ENCODE data around the gene GLI3. TPM values are rescaled to one million over a fixed set of nuclear protein-coding genes. Genes with fewer than 3 reads are reported as not detected.

GLI3 gene
- polyA plus RNA-seq, 4 donors, result 13.3 to 17.0 (median 14.2) TPM

DNA sequence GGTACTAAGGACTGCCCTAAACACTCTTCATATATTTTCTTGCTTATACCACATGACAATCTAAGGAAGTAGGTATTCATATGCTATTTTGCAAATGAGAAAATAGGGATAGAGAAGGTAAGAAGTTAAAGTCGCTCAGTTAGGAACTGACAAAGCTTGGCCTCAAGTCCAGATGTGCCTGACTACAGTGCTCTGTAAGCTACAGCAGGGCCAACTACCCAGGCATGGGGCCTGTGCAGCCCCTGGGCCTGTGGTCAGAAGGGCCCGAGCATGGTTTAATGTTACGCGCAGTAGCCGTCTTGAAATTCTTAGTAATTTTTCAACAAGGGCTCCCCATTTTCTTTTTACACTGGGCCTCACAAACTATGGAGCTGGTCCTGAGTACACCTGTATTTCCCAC, 146.2 kb downstream of the GLI3 start:
- no peak for DNase-seq (ENCODE audit: low read depth in 4 of 4, low spot score in 2 of 4)

DNA sequence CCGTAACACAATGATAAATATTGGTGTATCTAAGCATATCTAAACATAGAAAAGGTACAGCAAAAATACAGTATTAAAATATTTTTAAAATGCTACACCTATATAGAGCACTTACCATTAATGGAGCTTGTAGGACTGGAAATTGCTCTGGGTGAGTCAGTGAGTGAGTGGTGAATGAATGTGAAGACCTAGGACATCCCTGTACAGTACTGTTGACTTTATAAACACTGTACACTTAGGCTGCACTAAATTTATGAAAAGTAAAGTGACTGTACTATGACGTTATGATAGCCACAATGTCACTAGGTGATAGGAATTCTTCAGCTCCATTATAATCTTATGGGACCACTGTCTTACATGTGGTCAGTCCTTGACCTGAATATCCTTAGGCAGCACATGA, 147.0 kb downstream of the GLI3 start:
- no peak for DNase-seq (ENCODE audit: low read depth in 4 of 4, low spot score in 2 of 4)

DNA sequence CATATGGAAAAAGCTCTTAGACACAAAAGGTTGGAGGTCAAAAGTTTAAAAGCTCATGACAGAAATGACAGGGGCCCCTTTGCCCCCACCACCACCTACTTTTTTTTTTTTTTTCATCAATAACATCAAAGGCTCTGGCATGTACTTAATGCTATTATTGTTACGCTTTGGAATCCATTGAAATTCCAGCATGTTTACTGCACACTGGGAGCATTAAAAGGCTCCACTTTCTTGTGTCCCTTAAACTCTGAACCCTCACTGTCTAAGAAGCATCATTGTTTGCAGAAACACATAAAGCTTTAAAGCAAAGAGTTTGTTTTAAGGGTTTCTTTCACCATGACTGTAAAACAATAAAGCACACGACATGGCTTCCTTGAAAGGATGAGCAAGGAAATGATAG, 149.4 kb downstream of the GLI3 start:
- DNase-seq (ENCODE audit: low read depth in 4 of 4, low spot score in 2 of 4), result no peak

DNA sequence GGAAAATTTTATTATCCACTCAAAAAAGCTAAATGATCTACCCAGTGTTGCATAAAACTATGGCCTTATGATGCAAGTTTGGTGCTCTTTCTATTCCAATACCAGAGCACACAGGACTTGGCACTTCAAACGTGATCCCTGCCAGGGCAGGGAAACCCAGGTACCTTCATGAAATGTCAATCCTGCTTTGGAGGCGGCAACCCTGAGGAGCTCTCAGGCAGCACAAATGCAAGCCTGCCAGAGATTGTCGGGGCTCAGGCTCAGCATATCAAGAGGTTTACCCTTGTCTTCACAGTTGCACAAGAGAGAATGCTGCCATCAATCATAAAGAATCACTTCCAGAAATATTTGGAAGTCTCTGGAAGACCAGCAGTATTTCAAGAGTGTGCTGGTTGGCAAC, 151.5 kb downstream of the GLI3 start:
- DNase-seq (ENCODE audit: low read depth in 4 of 4, low spot score in 2 of 4), result no peak

DNA sequence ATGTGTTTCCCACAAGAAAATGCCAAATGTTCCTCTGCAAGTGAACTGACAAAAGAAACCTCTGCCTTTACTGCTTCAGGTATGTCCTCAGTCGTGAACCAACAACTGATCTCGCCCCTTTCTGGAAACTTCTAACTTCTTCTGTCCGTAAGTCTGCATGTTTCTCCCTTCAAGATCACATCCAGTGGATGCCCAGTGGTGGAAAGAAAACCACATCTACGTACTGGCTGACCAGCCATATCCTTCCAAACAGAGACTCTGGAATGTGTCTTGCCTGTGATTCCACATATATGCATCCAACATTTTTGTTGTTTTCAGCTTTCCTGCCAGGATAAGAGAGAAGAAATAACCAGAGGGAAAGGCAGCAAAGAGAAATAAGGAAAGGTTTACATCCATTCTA, 152.7 kb downstream of the GLI3 start:
- no peak for DNase-seq (ENCODE audit: low read depth in 4 of 4, low spot score in 2 of 4)

DNA sequence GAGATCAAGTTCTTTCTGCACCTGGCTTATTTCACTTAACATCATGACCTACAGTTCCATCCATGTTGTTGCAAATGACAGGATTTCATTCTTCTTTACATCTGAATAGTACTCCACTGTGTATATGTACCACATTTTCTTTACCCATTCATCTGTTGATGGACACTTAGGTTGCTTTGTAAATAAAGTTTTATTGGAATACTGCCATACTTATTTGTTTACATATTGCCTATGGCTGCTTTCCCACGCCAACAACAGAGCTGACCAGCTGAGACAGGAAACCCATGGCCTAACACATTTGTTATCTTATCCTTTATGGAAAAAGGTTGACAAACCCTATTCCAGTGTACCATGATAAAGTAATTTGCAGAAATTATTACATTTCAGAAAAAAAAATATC, 153.7 kb downstream of the GLI3 start:
- DNase-seq (ENCODE audit: low read depth in 4 of 4, low spot score in 2 of 4), result no peak

DNA sequence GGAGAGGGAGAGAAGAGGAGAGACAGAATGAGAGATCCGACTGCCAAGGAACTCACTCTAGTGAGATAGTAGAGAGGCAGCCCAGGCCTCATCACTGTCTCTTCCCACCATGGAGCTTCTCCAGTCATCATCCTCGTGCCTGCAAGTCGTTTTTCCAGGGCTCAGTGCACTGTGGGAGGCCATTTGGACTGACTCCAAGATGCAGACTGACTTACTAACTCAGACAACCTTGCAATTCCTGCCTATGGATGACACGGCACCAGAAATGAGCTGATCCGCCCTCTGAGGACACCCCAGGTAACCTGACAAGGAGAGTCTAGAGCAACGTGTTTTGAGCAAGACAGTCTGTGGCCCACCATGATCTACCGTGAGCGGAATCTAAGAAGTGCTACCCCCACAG, 154.9 kb downstream of the GLI3 start:
- no peak for DNase-seq (ENCODE audit: low read depth in 4 of 4, low spot score in 2 of 4)

DNA sequence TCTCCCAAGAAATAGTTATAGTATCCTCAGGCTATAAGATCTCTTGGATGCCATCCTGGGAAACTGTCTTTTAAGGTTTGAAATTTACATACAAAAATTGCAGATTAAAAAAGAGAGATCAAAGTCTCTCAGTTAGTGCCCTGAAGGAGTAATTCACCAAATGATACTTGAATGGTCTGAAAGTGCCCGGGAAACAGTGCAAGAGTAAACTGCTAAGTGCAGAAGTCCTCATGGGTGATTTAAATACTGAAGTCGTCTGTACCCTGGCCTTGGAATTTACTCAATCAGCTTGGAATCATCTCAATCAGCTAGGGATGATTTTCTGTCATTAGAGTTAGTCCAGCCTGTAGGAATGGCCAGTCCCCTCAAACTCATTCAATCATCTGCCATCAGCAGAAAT, 155.3 kb downstream of the GLI3 start:
- no peak for DNase-seq (ENCODE audit: low read depth in 4 of 4, low spot score in 2 of 4)

DNA sequence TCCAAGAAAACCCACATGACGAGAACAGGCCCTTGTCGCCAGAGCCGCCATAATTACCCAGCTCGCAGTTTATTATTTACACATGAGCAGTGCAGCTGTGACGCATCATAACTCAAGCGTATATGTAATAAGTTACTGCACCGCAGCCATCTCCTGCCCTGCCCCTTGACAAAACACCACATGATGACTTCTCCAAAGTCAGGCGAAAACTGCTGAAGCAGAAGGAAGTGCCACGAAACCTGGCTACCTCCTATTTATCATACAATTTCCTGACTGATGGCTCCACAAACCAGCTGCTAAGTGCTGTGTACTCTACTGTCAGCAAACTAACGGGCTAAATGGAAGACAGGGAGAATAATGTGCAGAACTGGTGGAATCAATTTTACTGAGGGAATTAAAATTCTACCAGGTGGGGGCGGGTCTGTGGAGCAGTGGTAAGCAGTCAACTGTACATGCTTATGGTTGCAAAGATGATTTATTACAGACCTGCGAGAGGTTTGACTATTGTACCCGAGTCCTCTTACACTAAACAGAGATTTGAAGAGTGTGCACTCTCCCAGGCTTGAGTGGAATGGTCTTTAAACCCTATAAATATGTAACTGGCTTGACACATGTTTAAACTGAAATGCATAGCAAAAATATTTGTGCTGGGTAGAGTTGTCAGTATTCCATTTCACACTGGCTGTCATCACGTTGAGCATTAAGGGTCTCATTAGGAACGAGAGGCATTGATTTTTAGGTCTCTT, 156.0 kb downstream of the GLI3 start:
- no peak for DNase-seq (ENCODE audit: low read depth in 4 of 4, low spot score in 2 of 4)

DNA sequence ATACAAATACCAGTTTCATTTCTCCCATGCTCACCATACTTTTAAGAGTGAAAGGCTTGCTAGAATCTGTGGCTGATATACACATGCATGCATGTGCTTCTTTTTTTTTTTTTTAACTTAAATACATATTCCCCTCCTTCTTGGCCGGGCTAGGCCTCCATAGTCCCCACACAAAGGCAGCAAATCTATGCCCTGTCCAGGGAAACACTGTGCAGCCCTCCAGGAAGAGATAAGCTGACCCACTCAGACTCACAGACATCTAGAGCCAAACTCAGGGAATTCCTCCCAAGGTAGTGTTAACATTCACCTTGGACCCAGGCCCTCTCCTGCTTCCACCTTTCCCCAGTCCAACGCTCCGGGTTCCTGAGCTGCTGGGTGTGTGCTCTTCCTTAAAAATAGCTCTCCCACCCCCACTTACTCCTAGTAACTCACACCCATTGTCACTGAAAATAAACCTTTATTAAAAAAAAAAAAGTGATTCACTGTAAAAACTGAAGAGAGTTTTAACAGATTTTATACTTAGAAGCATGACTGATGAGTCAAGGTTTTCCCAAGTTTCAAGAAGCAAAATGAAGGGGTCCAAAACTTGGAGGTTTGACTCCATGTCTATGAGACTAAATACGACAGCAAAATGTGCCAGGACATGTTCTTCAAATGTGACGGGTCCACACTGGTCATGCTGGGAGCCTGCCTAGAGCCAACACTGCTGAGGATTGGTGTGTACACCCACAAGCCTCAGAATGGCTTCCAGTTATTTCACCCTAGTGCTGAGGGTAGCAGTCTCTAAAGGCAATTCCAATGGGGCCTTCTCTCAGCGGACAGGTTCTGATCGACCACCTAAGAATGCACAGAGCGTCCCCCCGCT, 159.5 kb downstream of the GLI3 start:
- DNase-seq (ENCODE audit: low read depth in 4 of 4, low spot score in 2 of 4), result no peak

DNA sequence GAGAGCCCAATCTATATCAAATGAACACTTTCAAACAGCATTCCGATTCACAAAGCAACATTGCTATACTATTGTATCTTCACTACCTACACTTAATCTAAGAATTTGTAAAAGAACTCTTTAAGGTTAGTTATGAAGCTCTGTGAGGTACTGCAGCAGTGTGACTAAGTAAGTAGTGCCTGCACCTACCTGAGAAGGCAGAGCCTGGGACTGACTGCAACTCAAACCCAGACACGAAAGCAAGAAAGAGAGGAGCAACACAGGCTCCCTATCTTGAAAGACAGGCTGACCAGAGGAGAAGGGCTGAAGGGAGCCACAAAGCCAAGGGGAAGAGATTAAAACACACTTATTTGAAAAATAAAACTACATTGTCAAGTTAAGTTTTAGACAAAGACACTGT, 160.1 kb downstream of the GLI3 start:
- DNase-seq (ENCODE audit: low read depth in 4 of 4, low spot score in 2 of 4), result no peak

DNA sequence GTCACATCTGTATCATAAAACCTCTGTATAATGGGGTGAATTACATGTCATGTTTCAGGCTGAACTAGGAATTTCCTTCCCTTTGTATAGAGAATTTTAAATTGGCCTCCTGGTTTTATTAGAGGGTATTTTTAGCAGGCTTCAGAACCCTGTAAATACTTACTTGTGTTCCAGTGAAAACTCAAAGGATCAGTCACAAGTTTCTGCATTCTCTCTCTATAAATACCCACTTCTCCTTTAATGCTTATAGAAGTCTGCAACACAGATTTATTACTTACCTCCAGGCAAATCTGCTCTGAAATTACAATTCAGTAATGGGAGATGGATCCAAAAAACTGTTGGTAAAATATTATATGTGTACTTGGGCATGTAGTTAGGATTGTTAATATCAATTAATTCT, 161.6 kb downstream of the GLI3 start:
- DNase-seq (ENCODE audit: low read depth in 4 of 4, low spot score in 2 of 4), result no peak

DNA sequence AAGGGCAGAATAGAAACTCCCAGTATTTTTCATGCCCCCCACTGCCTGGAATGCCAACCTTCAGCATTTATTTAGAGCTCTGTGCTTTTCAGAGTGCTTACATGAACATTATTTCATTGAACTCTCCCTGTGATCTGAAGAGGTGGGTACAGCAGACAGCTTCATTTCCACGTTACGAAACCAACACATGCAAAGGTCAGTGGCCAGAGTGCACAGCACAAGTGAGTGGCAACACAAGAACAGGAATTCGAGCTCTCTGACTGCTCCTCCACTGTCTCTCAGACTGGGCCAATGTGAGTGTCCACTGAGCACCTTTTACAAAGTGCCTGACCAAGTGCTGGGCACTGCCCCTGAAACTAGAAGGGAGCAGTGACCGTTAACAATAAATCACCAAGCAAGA, 162.9 kb downstream of the GLI3 start:
- no peak for DNase-seq (ENCODE audit: low read depth in 4 of 4, low spot score in 2 of 4)

DNA sequence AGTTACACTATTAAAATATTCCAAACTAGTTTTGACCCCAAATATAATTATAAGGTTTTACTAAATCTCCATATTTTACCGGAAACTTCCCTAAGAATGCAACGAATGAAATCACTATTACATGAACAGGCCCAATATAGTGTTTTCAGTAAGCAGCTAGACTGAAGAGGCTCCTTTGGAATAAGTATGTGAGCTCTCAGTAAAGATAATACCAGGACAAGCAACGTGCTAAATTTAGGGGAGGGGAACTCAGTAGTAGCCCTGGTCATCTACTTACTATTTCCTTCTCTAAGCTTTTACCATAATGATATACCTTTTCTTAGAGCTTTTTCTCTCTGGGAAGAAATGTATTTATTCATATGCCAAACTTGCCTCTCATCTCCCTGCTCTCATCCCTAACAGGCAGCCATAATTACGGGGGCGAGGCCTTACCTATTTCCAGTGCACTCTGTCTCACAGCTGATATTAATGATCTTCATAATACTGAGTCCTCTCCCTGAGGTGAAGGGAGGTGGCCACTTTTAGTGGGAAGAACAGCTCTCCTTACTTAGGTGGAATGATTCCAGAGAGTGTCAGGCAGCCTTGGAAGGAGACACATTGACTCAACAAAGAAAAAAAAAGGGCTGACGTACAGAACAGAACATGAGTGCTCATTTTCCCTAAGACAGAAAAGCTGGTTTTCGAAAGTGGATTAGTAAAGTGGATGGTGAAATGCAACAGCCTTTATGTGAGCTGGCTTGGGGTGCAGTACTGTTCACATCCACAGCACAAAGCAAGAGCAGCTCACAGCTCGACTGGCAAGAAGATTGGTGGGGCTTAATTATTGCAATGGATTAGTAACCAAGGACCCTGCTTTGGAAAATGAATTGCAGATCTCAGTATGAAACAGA, 165.4 kb downstream of the GLI3 start:
- no peak for DNase-seq (ENCODE audit: low read depth in 4 of 4, low spot score in 2 of 4)

DNA sequence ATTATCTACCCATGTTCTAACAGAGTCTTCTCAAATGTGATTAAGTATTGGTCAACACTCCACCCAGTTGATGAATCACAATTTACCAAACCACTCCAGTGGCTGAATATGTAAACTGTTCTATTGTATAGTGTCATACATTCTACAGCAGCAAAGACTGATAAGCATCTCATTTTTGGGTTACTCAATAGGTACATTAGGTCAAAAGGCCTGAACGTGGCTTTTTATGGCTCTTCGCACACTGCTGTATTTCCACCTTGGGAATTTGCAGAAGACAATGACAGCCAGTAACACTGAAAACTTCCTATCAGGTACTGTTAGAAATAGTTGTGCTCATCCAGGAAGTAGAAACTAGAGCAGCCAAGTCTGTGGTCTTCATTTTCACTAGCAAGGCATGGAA, 166.9 kb downstream of the GLI3 start:
- no peak for DNase-seq (ENCODE audit: low read depth in 4 of 4, low spot score in 2 of 4)

DNA sequence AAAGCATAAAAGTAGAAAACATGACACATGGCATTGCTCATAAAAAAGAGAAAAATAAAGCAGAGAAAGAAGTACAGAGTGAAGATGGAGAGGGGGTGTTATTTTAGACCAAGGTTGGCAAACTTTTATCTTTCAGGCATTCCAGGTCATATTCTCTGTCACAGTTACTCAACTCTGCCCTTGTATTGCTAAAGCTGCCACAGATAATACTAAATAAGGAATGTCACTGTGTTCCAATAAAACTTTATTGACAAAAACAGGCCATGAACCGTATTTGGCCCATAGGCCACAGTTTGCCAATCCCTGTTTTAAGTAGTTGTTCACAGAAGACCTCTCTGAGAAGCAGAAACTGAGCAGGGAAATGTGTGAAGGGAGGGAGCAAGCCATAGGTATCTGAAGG, 167.4 kb downstream of the GLI3 start:
- DNase-seq (ENCODE audit: low read depth in 4 of 4, low spot score in 2 of 4), result no peak

DNA sequence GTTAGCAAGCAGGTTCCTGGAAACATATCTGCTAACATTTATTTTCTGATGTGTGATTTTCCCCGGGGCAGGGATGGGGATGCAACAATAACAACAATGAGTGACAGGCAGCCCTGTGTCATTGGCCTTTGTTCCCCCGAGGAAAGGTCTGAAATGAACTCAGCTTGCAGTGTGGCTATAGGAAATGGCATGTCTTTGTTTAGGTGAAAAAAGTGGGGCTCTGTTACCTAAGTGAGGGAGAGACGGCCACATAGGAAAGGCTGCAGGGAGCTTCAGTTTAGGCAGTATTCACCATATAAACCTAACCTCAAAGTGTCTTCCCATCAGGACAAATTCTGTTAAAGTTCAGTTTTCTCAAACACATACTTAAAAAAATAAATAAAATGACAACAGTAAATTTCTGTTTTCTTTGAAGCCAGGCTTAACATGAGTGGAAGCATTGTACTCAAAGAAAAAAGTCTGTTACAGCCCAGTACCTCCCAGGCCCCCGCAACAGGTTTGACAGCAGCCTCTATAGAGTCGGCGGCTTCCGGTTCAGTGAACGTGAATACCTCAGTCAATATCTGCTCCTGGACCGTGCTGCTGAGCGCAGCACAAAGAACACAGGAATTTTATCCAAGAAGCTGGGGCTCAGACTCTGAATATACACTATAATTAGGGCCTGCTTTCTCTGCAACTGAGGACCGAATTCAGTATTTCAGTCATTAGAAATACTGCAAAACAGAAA, 168.3 kb downstream of the GLI3 start:
- no peak for DNase-seq (ENCODE audit: low read depth in 4 of 4, low spot score in 2 of 4)

DNA sequence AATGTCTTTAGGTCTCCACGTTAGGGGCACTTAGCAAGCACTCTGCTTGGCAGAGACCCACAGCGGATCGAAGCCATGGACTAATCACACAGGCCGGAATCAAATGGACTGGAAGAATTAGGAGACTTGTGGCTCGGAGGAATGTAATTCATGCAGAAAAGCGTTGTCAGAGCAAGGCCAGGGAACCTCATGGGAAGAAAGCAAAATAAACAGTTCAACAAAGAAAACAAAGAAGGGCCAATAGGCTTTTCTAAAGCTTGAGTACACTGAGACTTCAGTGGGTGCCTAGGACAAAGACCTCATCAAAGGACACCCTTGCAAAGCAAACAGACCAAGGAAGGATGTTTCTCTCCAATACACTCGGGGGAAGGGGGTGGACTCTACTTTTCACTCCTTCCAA, 171.1 kb downstream of the GLI3 start:
- DNase-seq (ENCODE audit: low read depth in 4 of 4, low spot score in 2 of 4), result no peak

DNA sequence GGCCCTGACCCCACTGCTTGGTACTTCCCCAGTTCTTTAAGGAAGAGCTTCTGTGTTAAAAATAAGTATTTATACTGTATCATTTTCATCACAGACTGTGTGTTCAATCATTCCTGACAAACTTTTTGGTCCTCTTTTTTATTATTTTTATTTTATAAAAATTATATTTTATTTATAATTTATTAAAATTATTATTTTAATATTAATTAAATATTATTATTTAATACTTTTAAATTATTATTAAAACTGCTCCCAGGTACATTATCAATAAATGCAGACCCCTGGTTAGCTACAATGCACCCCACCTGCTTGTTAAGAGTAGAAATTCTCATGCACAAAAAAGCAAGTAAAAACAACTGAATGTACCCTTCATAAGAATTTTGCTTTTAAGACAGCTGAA, 172.0 kb downstream of the GLI3 start:
- no peak for DNase-seq (ENCODE audit: low read depth in 4 of 4, low spot score in 2 of 4)

DNA sequence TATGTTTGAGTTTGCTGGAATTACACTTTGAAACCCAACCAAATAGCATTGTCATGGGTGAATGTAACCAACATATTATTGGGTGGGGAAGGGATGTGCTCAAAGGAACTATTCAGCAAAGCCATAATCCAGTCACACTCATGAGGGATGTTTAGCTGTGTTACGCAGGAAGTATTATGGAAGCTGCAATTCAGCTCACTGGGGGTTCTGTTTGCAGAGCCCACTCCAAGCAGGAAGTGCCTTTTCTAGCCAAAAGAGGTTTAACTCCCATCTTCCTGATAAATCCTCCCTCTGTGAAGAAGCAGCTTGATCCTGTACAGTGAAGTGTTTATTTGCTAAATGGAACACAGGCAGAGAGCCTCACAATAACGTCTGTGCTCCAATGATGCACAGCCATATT, 172.5 kb downstream of the GLI3 start:
- no peak for DNase-seq (ENCODE audit: low read depth in 4 of 4, low spot score in 2 of 4)

DNA sequence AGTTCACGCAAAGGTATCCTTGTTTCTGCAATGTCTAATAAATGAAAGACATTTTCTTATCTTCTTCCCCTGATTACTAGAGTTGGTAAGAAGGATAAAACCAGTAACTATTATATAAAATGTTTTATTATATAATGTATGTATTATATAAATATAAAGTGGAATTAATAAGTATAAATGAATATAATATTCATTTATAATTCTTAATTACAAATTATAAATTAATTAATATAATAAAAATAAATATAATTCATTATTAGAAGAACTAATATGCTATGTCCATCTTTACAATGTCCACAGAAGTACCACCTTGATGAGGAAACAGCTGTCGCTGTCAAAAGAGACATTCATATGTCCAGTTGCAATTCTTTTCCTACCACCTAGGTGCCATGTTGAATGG, 177.7 kb downstream of the GLI3 start:
- DNase-seq (ENCODE audit: low read depth in 4 of 4, low spot score in 2 of 4), result no peak

Data from left renal cortex interstitium (tissue), 4 donors.